ENCODE data around the gene OR1F1.
A peak's percentile ranks its signal among the peaks of the same experiment; 100 is the strongest.
"Not testable (repeated sequence)": the region's sequence is repeated elsewhere in the genome, so short reads cannot be mapped to it uniquely, and the experiment has no call there.

The OR1F1 gene

DNA sequence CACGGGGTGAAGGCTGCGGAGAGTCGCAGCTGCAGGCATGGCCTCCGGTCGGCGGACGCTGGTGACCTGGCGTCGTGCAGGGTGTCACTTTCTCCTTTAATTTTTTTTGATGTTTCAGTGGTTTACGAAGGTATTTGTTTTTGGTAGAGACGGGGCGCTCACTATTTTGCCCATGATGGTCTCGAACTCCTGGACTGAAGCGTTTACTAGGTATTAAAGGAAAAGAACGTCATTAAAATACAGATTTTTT lies 36.1 kb upstream of the OR1F1 start:
- DNase-seq: no peak

- DNase-seq: peak; percentile 58 to 78 (median 65)
Observed at GRCh38 chr16:3152277-3152990, 35.6 kb upstream of the OR1F1 start.

DNA sequence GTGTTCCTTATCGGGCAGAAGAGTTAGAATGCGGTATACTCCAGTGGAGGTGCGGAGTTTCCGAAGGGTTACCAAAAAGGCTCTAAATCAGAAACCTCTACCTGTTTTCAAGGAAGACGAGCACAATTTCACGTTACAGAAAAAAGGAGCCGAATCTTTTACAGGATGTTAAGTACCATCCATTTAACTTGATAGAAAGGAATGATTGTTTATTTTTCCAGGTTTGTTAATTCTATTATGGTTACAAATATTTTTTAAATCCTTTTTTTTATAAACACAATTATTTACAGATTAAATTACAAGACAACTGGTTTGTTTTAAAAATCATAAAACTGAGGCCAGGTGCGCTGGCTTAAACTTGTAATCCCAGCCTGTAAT lies 35.0 kb upstream of the OR1F1 start:
- DNase-seq: no peak

DNA sequence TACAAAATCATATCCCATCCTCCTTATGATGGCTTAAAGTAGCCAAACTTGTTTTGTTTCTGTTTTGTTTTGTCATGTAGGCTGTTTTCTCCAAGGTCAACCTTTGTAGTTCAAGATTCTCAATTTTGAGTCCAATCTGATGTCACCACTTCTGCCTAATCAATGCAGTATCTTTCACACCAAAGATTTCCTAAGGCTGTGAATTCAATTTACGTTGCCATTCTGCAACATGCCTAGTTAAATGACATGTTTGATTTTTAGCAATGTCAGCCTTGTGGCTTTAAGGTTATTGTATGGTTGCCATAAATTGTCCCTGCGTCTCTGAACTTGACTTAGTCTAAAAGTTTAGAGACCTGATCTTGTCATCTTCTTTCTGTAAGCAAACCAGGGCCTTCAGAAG lies 32.8 kb upstream of the OR1F1 start:
- no peak for DNase-seq

GRCh38 chr16:3155972-3156371 lies 32.0 kb upstream of the OR1F1 start:
- DNase-seq: no peak

DNA sequence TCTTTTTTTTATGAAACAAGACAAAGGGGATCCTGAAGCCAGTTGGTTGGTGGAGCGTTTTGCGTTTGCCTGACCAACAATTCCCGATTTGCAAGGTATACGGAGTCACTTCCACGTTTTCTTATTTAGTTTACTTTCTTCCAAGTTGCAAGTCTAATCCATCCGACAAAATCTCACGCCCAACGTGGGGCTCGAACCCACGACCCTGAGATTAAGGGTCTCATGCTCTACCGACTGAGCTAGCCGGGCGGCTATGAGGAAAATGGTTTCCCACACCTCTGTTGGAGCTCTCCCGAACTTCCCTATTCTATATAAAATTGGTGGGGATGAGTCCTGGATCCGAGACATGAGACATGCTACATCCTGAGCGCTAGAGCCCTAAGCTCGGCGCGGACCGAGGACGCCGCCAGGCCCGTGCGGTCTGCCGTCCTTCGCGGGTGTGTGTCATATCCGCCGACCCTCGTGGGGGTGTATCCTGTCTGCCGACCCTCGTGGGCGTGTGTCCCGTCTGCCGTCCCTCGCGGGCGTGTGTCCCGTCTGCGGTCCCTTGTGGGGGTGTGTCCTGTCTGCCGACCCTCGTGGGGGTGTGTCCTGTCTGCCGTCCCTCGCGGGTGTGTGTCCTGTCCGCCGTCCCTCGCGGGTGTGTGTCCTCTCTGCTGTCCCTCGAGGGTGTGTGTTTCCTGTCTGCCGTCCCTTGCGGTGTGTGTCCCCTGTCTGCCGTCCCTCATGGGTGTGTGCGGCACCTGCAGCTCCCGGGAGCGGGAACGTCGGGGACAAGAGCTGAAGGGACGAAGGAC lies 30.6 kb upstream of the OR1F1 start:
- DNase-seq: peak in 2 of 4 experiments; percentile 15 to 29

GRCh38 chr16:3158026-3158509 lies 29.9 kb upstream of the OR1F1 start:
- peak in 1 of 4 experiments; percentile 34 for DNase-seq

GRCh38 chr16:3158510-3159314 lies 29.3 kb upstream of the OR1F1 start:
- peak; percentile 63 to 94 (median 85) for DNase-seq

DNA sequence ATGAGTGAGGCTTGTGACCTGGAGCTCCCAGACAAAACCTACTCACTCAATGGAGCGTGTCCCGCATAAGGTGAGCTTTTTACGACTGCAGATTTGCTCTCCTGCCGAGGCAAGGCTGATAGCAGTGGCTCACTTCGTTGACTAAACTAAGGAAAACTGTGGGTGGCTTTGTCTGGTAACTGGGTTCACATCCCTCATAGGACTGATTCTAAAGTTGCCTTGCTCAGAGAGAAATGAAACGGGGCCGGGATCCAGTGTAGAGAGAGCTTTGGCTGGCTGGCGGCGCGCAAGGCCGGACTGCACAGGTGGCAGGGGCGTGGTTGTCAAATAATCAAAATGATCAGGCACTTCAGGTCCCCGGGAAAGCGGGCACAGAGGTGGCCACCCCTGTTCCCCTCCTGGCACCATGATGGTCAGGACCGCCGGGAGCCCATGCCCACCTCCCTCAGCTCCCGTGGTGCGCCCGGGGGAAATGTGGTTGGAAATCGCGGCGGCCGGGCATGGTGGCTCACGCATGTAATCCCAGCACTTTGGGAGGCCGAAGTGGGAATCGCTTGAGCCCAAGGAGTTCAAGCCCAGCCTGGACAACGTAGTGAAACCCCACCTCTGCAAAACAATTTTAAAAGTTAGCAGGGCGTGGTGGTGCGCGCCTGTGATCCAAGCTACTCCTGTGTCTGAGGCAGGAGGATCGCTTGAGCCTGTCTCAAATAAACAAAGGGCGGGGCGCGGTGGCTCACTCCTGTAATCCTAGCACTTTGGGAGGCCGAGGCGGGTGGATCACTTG lies 26.6 kb upstream of the OR1F1 start:
- no peak for DNase-seq

DNA sequence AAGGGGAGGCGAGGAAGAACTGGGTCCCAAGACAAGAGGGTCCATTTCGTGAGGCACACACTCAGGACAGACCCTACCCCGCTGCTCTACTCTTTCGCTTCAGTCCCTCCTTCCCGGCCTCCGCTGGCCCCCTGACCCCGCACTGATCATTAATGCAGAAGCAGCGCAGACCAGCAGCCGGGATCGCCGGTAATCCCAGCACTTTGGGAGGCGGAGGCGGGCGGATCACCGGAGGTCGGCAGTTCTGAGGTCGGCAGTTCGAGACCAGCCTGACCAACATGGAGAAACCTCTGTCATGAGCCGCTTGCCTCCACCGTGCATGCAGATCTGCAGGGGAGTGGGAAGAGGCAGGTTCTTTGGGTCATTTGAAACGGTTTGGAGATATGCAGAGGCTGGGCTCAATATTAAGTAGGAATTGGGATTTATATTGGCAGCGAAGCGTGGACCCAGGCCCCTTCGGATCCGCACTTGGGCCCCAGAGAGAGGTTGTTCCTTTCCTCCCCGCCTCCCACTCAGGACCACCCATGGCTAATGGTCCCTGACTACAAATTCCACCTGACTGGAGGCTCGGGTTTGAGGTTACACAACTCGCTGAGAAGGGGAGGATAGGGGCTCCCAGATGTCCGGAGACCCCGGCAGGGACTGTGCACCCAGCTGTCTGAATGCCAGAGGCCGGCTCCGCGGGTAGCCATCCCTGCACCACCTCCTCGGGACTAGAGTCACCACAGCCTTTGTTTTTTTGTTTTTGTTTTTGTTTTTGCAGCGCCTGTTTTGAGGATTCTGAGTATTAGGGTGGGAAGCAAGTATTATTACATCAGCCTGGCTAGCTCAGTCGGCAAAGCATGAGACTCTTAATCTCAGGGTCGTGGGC lies 23.6 kb upstream of the OR1F1 start:
- DNase-seq: no peak

- DNase-seq: no peak
Observed at GRCh38 chr16:3165111-3165822, 22.7 kb upstream of the OR1F1 start.

DNA sequence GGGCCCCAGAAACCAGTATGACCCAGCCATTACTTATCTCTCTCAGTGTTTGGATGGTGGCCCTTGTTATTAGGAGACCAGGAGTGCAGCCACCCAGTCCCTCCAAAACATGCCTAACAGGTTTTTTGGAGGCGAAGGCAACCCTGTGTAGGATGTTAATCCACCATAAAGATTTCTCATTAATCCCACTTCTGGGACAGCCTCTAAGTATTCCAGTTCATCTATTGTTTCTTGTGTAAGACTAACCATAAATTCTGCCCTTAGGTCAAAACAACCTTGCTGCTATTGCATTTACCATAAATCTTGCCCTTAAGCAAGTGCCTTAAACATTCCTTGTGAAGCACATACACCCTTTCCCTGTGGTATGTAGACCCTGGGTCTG lies 21.5 kb upstream of the OR1F1 start:
- DNase-seq: no peak

- DNase-seq: not testable (repeated sequence)
Observed at GRCh38 chr16:3168729-3169128, 19.3 kb upstream of the OR1F1 start.

GRCh38 chr16:3170440-3171180 lies 17.4 kb upstream of the OR1F1 start:
- no peak for DNase-seq

DNA sequence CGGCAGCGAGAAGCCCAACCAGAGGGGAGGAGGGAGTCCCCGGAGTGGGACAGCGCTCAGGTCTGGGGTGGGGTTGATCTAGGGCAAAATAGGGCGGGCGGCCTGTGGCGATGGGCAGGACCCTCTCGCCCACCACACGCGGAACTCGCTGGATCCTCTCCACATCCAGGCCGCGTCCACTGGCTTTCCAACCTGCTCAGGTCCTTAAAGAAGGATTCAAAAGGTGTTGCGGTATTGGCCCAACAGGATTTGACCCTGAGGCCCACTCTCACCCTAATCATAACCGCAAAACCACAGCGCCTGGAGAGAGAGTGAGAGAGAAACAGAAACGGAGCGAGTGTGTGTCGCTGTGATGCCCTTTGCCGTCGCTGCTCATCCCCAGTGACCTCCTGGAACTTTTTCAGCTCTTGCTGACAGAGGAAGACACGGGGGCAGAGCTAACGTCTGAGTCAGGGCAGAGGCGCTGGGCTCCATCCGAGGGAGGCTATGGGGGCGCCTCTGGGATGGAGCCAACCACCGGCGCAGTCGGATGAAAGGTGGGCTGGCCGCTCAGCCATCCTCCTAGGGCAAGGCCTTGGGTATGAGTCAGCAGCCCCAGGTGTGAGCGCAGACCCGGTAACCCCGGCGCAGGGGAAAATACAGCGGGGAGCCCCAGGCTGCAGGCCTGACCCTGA lies 16.7 kb upstream of the OR1F1 start:
- DNase-seq: peak in 1 of 4 experiments; percentile 24

DNA sequence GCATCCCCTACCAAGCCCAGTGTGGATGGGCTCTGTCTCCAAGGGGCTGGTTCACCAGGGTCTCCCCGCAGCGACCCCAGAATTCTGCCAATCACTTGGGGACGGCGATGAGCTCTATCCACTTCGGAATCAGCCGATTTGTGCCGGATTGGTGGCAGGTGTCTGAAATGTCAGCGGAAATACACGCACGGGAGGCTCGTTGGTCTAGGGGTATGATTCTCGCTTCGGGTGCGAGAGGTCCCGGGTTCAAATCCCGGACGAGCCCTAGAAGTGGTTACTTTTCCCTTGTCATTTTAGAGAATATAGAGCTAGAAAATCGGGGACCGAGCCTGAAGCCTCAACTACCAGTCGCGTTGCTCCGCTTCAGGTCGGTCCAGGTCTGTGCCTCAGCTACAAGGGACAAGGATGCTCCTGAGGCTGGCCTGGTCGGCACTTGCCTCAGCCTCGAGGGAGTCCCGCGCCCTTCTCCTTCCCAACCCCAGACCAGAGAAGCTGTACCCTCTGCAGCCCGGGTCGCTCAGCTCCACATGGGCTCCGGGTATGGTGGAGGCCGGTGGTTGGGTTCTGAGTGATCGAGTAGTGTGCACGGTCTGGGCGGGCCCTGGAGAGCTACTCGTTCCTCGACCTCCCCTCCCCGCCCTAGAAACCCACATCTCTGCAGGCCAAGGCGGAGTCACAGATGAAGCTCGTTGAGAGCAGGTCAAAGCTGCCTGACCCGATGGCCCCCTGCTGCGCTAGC lies 16.0 kb upstream of the OR1F1 start:
- peak in 2 of 4 experiments; percentile 17 to 31 for DNase-seq

- DNase-seq: no peak
Observed at GRCh38 chr16:3173892-3174617, 13.9 kb upstream of the OR1F1 start.

DNA sequence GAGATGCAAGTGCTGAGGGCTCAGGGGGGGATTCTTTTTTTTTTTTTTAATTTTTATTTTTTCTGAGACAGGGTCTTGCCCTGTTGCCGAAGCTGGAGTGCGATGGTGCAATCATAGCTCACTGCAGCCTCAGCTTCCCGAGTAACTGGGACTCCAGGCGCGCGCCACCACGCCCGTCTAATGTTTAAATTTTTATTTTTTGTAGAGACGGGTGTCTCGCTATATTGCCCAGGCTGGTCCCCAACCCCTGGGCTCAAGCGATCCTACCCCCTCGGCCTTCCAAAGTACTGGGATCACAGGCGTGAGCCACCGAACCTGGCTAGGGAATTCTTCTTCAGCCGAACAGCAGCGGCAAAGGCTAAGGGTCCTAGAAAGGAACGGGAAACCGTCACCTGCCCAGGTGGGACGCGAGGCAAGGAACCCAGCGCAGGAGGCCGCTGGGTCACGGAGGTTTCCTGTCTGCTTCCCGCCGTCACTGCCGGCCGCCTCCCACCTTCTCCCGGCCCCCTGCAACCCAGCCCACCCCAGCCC lies 13.3 kb upstream of the OR1F1 start:
- no peak for DNase-seq

Measured in activated naive CD4-positive, alpha-beta T cell (primary cell).